ENCODE data around the gene GFRA4. TPM values are rescaled to one million over a fixed set of nuclear protein-coding genes. Genes with fewer than 3 reads are reported as not detected.

Gene GFRA4, protein sequence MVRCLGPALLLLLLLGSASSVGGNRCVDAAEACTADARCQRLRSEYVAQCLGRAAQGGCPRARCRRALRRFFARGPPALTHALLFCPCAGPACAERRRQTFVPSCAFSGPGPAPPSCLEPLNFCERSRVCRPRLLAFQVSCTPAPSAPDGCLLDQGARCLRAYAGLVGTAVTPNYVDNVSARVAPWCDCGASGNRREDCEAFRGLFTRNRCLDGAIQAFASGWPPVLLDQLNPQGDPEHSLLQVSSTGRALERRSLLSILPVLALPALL
- total RNA-seq = not detected

DNA sequence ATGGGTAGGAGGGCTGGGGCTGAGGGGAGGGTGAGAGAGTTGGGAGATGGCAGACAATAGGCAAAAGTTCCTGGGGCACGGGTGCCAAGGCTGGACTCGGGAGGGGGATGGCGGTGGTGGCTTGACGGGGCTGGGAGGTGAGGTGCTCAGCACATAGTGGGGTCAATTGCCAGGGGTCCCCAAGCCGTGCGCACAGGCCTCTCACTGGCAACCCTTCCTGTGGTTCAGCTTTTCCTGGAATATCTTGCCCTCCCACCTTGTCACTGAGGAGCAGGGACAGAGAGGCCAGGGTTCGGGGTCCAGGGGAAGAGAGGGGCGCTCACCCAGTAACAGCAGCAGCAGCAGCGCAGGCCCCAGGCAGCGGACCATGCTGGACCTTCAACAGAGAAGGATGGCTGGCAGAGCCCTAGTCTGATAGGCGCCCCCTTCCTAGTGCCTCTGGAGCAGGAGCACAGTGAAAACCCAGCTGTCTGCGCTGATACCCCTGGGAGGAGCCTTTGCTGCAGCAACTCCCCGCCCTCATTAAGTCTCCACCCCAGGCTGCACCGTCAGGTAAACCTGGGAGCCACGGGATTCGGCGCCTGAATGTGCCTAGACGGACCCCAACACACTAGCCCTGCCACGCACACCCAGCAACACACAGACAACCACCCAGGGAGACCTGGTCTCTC lies at the start of gene GFRA4:
TSS of gene GFRA4 (minus strand) at position 369 of the 671 bp plus-strand sequence. CDS start at position 369, 0 bp downstream.
- Mint-ChIP-seq H3K9me3 (no peaks in the 10 kb centered on the region), H3K4me3 (no peak within 1 kb of the TSS), H3K4me1 (ENCODE audit: low read depth) (peaks cover 44% of the 10 kb centered on the region), H3K27me3 (ENCODE audit: low read depth) (peaks cover 36% of the 10 kb centered on the region), H3K27ac (no peak within 1 kb of the TSS), H3K36me3 (ENCODE audit: insufficient read depth in 2 of 2) (no peaks in the 10 kb centered on the region)
- no peak for DNase-seq
- no peak for ATAC-seq (replicated peaks in 1 of 2)

DNA sequence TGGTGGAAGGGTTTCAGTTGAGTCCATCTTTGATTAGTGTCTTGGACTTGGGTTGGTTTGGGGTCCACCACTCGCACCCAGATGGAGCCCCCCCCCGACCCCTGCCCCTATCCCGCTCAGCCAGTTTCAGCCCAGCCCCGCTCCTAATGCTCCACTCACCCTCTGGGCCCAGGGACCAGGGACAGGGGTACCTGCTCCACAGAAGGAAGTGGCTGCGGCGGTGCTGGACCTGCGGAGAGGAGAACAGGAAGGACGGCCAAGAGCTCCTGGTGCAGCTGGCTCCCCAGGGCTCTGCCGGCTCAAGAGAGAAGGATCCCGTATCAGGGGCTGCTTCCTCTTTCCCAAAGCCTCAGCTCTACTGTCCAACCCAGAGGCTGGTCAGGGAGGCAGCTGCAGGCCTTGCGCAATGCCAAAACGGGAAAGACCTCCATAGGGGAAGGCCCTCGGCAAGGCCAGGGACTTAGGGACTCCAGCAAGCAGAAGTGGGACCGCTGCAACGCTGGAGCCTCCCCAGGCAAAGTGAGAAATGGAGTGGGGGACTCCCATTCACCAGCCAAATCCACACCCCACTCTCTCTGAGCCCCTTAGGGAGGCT lies 49.2 kb upstream of the GFRA4 start, which contains the start of gene SIGLEC1:
TSS of gene SIGLEC1 (minus strand) at position 322 of the 595 bp plus-strand sequence. CDS start 5,472 bp downstream, outside the sequence.
- ATAC-seq (replicated peaks in 1 of 2) (no peak), DNase-seq (no peak)
- no peak within 1 kb of the TSS for H3K27ac Mint-ChIP-seq
- H3K36me3 Mint-ChIP-seq (ENCODE audit: insufficient read depth in 2 of 2) = no peaks in the 10 kb centered on the region
- peaks cover 8% of the 10 kb centered on the region for H3K27me3 Mint-ChIP-seq (ENCODE audit: low read depth)
- H3K4me3 Mint-ChIP-seq = no peak within 1 kb of the TSS
- H3K9me3 Mint-ChIP-seq = no peaks in the 10 kb centered on the region
- H3K4me1 Mint-ChIP-seq (ENCODE audit: low read depth) = no peaks in the 10 kb centered on the region

DNA sequence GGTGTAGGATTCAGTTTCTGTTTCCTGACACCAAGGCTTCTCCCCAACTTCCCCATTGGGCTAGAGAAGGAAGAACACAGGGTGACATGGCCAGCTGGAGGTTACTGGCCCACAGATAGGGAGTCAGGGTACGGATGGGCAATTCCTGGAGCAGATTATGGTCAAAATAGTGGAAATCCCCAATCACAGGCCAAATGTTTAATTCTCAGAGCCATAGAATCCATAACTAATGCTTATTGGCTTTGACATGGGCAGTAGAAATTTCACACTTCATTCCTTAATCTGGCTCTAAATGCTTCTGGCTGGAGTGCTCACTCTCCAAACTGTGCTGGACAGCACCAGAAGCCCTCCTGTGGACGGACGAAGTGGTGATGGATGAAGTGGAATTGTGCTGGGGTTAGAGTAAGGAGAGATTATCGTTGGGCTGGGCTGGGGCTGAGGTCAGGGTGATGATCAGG lies 48.3 kb upstream of the GFRA4 start:
- H3K27me3 Mint-ChIP-seq (ENCODE audit: low read depth) = peaks cover 8% of the 10 kb centered on the region
- H3K4me3 Mint-ChIP-seq = no peak overlapping the region
- H3K36me3 Mint-ChIP-seq (ENCODE audit: insufficient read depth in 2 of 2) = no peaks in the 10 kb centered on the region
- no peaks in the 10 kb centered on the region for H3K4me1 Mint-ChIP-seq (ENCODE audit: low read depth)
- ATAC-seq (replicated peaks in 1 of 2) (no peak), DNase-seq (no peak)
- no peaks in the 10 kb centered on the region for H3K9me3 Mint-ChIP-seq
- no peak overlapping the region for H3K27ac Mint-ChIP-seq

DNA sequence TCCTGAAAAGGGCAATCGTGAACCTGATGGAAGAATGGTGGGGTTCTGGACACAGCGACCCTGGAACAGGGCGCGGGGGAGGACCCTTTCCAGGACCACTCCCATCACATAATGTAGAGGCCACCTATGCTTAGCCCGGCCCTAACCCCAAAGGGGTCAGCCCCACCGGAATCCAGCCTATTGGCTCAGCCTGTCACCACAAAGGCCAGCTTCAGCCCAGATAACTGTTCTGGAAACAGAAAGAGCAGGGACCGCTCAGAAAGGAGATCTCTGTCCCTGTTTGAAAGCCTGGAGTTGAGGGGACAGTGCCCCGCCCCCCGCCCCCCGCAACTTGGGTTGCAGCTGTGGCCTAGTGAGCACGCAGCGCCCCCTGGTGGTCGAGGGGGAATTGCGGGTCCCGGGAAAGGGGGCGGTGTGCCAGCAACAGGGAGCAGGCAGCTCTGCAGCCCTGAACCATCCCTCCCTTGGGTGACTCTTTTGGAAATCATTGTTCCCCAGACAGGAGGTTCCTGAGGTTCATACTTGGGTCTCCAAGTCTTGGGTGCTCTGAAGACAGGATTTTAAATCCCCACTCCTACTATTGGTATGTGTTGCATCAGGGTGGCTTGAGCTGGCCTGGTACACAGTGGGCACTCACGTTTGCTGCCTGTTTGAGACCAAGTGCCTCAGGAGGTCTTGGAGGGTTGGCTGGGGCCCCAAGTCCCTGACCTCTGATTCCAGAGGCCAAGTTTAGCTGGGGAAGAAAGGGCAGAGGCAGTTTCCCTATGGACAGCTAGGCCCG lies 47.7 kb upstream of the GFRA4 start:
- ATAC-seq (replicated peaks in 1 of 2) (peak; percentile 62 to 69), DNase-seq (peak; percentile 74 to 84)
- no peak overlapping the region for H3K27ac Mint-ChIP-seq
- no peaks in the 10 kb centered on the region for H3K36me3 Mint-ChIP-seq (ENCODE audit: insufficient read depth in 2 of 2)
- no peaks in the 10 kb centered on the region for H3K4me1 Mint-ChIP-seq (ENCODE audit: low read depth)
- no peak overlapping the region for H3K4me3 Mint-ChIP-seq
- H3K27me3 Mint-ChIP-seq (ENCODE audit: low read depth) = peaks cover 8% of the 10 kb centered on the region
- no peaks in the 10 kb centered on the region for H3K9me3 Mint-ChIP-seq

DNA sequence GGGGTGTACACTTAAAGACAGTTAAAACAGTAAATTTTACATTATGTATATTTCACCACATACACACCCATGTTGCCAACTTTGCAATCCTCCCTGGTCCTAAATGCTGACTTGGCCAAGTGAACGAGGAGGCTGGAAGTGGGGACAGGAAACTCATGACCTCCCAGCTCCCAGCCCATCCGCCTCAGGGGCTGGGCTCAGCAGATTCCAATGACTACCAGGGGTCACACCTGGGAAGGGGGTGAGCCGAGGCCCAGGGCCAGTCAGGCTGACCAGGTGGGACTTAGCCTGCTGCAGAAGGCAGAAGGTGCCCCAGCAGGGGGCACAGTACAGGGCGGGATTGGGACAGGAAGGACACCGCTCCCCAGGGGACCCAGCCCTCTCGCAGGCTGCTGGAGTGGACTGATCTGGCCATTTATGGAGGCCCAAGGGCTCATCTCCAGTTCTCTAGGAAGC lies 46.8 kb upstream of the GFRA4 start:
- Mint-ChIP-seq H3K4me1 (ENCODE audit: low read depth) (no peaks in the 10 kb centered on the region), H3K4me3 (no peak overlapping the region), H3K27me3 (ENCODE audit: low read depth) (peaks cover 8% of the 10 kb centered on the region), H3K9me3 (no peaks in the 10 kb centered on the region), H3K27ac (no peak overlapping the region), H3K36me3 (ENCODE audit: insufficient read depth in 2 of 2) (no peaks in the 10 kb centered on the region)
- DNase-seq (no peak), ATAC-seq (replicated peaks in 1 of 2) (no peak)

DNA sequence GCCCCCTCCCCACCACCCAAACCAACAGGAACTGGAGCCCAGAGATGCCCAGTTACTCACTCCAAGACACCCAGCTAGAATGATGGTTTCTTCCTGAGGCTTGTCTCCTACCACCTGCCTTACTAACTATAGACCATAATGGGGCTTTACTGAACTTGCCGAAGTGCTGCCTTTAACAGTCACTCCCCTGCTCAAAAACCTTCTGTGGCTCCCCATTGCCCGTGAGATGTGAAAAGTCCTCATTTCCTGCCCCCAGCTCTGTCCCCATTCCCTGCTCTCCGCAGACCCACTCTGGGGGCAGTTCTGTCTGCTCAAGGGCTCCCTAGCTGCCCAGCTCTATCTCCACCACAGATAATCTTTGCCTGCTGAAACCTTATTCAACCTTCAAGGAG lies 44.3 kb upstream of the GFRA4 start:
- Mint-ChIP-seq H3K27ac (no peak overlapping the region), H3K4me1 (ENCODE audit: low read depth) (no peaks in the 10 kb centered on the region), H3K4me3 (no peak overlapping the region), H3K27me3 (ENCODE audit: low read depth) (peaks cover 8% of the 10 kb centered on the region), H3K36me3 (ENCODE audit: insufficient read depth in 2 of 2) (no peaks in the 10 kb centered on the region), H3K9me3 (no peaks in the 10 kb centered on the region)
- DNase-seq (no peak), ATAC-seq (replicated peaks in 1 of 2) (no peak)

DNA sequence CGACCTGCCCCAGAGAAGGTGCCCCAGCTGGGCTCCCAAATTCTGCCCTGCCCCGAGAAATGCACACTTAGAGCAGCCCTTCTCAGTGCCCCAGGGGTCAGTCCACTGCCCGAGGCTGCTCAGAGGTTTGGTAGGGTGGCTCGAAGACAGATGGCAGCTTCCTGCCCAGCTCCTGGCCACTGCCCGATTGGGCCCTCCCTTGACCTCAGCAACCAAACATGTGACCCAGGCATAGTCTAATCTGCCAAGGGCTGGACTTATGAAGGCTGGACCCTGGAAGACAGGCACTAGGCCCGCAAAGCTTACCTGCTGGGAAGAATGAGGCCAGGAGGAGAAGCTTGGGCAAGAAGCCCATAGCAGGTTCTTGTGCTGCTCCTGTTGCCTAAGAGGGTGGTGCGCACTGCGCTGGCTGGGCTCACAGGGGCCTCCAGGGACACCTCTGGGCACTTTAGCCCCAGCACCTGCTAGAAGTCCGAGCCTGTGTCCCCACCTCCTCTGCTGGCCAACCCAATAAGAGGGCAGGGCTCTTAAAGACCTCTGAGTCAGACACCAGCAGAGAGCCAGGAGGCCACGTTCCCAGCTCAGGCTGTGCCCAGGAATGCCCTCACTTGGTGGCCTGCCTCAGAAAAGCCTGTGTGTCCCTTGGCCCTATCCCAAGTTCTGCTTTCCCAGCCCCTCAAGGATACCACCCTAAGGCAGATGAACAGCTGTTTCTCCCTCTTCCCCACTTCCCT lies 43.7 kb upstream of the GFRA4 start:
- H3K27me3 Mint-ChIP-seq (ENCODE audit: low read depth) = peaks cover 8% of the 10 kb centered on the region

DNA sequence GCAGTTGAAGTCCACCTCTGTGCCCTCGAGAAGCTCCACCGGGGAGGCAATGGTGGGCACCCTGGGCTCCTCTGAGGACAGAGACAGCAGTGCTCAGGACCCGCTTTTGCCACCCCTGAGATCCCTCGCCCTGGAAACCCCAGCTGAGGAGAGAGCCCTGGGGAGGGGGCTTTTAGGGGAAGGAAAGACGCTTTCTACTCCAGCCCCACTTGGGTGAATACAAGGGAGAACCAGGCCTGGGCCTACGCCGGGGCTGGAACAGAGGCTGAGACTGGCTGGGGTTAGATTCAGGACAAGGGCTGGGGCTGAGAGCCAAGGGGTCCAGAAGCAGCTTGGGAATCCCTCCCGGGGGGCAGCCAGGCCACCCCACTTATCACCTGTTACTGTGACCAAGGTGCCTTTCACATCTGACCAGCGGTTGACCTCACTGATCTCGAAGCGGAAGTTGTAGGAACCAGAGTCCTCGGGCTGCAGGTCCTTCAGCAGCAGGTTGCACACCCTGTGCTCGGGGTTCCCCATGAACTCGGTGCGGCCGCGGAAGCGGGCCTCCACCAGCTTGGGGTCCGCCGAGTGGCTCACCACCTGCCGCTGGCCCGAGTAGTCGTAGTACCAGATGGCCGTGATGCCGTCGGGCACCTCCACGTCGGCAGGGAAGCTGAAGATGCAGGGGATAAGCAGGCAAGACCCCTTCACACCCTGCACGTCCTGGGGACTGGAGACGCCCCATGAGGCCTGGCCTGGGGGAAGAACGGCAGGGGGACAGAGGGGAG lies 43.0 kb upstream of the GFRA4 start:
- no peak overlapping the region for H3K4me3 Mint-ChIP-seq
- DNase-seq (no peak), ATAC-seq (replicated peaks in 1 of 2) (no peak)
- no peaks in the 10 kb centered on the region for H3K36me3 Mint-ChIP-seq (ENCODE audit: insufficient read depth in 2 of 2)
- no peaks in the 10 kb centered on the region for H3K4me1 Mint-ChIP-seq (ENCODE audit: low read depth)
- no peak overlapping the region for H3K27ac Mint-ChIP-seq
- H3K9me3 Mint-ChIP-seq = no peaks in the 10 kb centered on the region
- H3K27me3 Mint-ChIP-seq (ENCODE audit: low read depth) = peaks cover under 1% of the 10 kb centered on the region

More for the DNA sequence above, 43.7 kb upstream of the GFRA4 start:
- Mint-ChIP-seq H3K4me1 (ENCODE audit: low read depth) (no peaks in the 10 kb centered on the region), H3K36me3 (ENCODE audit: insufficient read depth in 2 of 2) (no peaks in the 10 kb centered on the region), H3K27ac (no peak overlapping the region), H3K4me3 (no peak overlapping the region), H3K9me3 (no peaks in the 10 kb centered on the region)
- ATAC-seq (replicated peaks in 1 of 2) (no peak), DNase-seq (no peak)

DNA sequence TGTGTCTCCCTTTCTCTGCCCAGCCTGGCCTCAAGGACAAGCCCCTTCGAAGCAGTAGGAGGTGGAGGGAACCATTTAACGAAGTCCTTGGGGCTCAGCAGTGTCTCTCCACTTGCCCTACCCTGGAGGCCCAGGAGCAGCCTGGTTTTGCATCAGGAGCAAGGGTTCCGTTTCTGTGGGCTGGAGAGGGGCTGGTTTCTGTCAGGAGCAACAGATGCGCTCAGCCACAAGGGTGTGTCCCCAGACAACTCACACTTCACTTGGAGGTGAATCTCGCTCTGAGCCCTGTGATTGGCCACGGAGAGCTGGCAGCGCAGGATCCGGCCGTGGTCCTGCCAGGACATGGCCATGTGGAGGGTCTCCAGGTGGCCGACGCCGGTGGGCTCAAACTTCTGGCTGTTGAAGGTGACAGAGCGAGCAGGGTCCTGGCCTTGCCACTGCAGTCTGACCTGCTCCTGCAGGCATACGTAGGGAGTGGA lies 42.3 kb upstream of the GFRA4 start:
- DNase-seq = no peak
- ATAC-seq (replicated peaks in 1 of 2) = no peak
- H3K4me1 Mint-ChIP-seq (ENCODE audit: low read depth) = no peaks in the 10 kb centered on the region
- H3K36me3 Mint-ChIP-seq (ENCODE audit: insufficient read depth in 2 of 2) = no peaks in the 10 kb centered on the region
- H3K9me3 Mint-ChIP-seq = no peaks in the 10 kb centered on the region
- H3K27me3 Mint-ChIP-seq (ENCODE audit: low read depth) = no peaks in the 10 kb centered on the region
- H3K27ac Mint-ChIP-seq = no peak overlapping the region
- no peak overlapping the region for H3K4me3 Mint-ChIP-seq

DNA sequence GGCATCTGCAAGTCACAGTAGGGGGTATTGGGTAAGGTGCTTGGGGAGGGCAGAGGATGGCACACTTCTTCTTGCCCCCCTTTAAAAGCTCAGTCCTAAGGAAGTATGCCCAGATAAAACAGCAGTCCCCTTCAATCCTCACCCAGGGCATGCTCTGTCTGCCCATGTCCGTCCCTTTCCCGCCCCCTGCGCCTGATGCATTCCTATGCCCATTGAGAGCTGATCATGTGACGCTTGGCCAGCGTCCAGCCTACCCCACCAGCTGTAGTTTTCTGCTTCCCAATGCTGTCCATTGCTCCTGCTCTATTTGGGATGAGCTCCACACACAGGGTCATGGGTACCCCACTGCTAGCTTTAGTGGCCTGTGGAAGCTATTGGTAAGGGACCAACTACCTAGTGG lies 40.9 kb upstream of the GFRA4 start:
- H3K27ac Mint-ChIP-seq = no peak overlapping the region
- ATAC-seq (replicated peaks in 1 of 2) = no peak
- no peaks in the 10 kb centered on the region for H3K9me3 Mint-ChIP-seq
- no peaks in the 10 kb centered on the region for H3K27me3 Mint-ChIP-seq (ENCODE audit: low read depth)
- no peaks in the 10 kb centered on the region for H3K36me3 Mint-ChIP-seq (ENCODE audit: insufficient read depth in 2 of 2)
- DNase-seq = no peak
- no peak overlapping the region for H3K4me3 Mint-ChIP-seq
- H3K4me1 Mint-ChIP-seq (ENCODE audit: low read depth) = no peaks in the 10 kb centered on the region

DNA sequence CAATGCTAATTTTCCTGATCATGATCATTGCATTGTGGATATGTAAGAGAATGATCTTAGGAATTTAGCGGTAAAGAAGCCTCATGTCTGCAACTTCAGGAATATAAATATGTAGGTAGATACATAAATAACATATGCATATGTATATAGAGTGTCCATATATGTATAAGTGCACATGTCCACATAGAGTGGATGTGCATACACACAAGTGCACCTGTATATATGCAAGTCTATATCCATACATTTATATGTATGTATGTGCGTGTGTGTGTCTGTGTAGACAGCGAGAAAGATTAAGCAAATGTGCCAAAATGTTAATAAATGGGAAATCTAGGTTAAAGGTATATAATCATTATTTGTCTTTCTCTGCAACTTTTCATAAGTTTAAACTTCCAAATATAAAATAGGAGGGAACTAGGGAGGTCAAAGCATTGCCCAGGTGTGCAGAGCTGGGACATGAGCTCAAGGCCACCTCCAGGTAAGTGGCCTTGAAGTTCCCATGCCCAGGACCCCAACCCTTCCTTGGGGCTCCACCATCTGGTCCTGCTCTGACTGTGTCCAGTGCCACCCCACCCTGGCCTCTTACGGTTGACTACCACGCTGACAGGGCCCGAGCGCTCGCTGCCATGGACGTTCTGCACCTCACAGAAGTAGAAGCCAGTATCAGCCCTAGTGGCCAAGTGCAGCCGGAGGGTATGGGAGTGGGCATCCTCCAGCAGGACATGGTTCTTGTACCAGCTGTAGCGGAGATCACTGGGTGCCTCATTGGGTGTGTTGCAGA lies 39.6 kb upstream of the GFRA4 start:
- Mint-ChIP-seq H3K27me3 (ENCODE audit: low read depth) (no peaks in the 10 kb centered on the region), H3K36me3 (ENCODE audit: insufficient read depth in 2 of 2) (no peaks in the 10 kb centered on the region), H3K4me3 (no peak overlapping the region), H3K4me1 (ENCODE audit: low read depth) (no peaks in the 10 kb centered on the region), H3K27ac (no peak overlapping the region), H3K9me3 (no peaks in the 10 kb centered on the region)
- ATAC-seq (replicated peaks in 1 of 2) (no peak), DNase-seq (no peak)

Data from activated T-cell treated with anti-CD3 and anti-CD28 coated beads, Interleukin-2, amount 50 U/mL, for 72 hours (primary cell).